IMR-90 (cell line): ENCODE results near the gene LAP3. TPM values are rescaled to one million over a fixed set of nuclear protein-coding genes. Genes with fewer than 3 reads are reported as not detected.

ENCODE experiments used
- ATAC-seq: fragments of 200-7000 bp; cut with Tn5 transposase; 2 replicates; pipeline ENCODE4 v1.9.1; 2020; ENCODE audit warnings: low read depth, mild to moderate bottlenecking, moderate library complexity
- BruUV-seq: library from RNA; stranded (reverse); fragments of 400-500 nt; replicated peaks from 2 replicates; lab custom pipeline; 2021; lab: Mats Ljungman, UMichigan
- CTCF ChIA-PET: fragments of 300-600 bp; formaldehyde crosslinking; extraction: SDS; loops from one replicate; lab custom pipeline; 2021; ENCODE audit warnings: antibody characterized with exemption; lab: Yijun Ruan, JAX
- POLR2A ChIA-PET: fragments of 300-600 bp; sonication (Branson Sonifier 250); formaldehyde crosslinking; loops from one replicate; lab custom pipeline; 2022; ENCODE audit warnings: antibody characterized with exemption; ENCODE audit not compliant: unreplicated experiment; lab: Charles Lee
- DNase-seq: peaks from one replicate; pipeline ENCODE4 v3.0.0; 2013
- H2AFZ ChIP-seq: replicated peaks from 2 replicates; pipeline ENCODE3; 2013; ENCODE audit warnings: low read length, mild to moderate bottlenecking; ENCODE audit not compliant: poor library complexity
- H2AK5ac ChIP-seq: 2 replicates; pipeline ENCODE4 v1.6.1; 2013; ENCODE audit warnings: low read depth, low read length, inconsistent platforms
- H2AK9ac ChIP-seq: replicated peaks from 2 replicates; pipeline ENCODE3; 2013; ENCODE audit warnings: mild to moderate bottlenecking, low read depth, low read length, moderate library complexity; ENCODE audit not compliant: poor library complexity
- H2BK120ac ChIP-seq: 2 replicates; pipeline ENCODE4 v1.6.1; 2013; ENCODE audit warnings: low read depth, low read length, inconsistent platforms
- H2BK15ac ChIP-seq: 3 replicates; pipeline ENCODE4 v1.6.1; 2013; ENCODE audit warnings: low read depth, low read length, inconsistent platforms
- H2BK20ac ChIP-seq: 2 replicates; pipeline ENCODE4 v1.6.1; 2013; ENCODE audit warnings: low read depth, mild to moderate bottlenecking, inconsistent platforms, low read length, moderate library complexity
- H2BK5ac ChIP-seq: 2 replicates; pipeline ENCODE4 v1.6.1; 2013; ENCODE audit warnings: mild to moderate bottlenecking, low read depth, low read length, inconsistent platforms; ENCODE audit not compliant: poor library complexity, severe bottlenecking
- H3K14ac ChIP-seq: replicated peaks from 2 replicates; pipeline ENCODE4 v1.6.1; 2013; ENCODE audit warnings: low read depth, low read length, inconsistent platforms
- H3K18ac ChIP-seq: 2 replicates; pipeline ENCODE4 v1.6.1; 2013; ENCODE audit warnings: low read depth, low read length, control low read depth
- H3K23ac ChIP-seq: 2 replicates; pipeline ENCODE4 v1.6.1; 2013; ENCODE audit warnings: low read depth, low read length, inconsistent platforms
- H3K27ac ChIP-seq: 2 replicates; pipeline ENCODE4 v1.5.1; 2013; ENCODE audit warnings: mild to moderate bottlenecking, control low read depth, low read length; ENCODE audit not compliant: insufficient read depth
- H3K27me3 ChIP-seq: 2 replicates; pipeline ENCODE4 v1.6.1; 2013; ENCODE audit warnings: low read length; ENCODE audit not compliant: control insufficient read depth, insufficient read depth
- H3K36me3 ChIP-seq: 2 replicates; pipeline ENCODE4 v1.6.1; 2013; ENCODE audit warnings: low read length, mixed read lengths; ENCODE audit not compliant: control insufficient read depth, insufficient read depth
- H3K4ac ChIP-seq: 2 replicates; pipeline ENCODE4 v1.6.1; 2013; ENCODE audit warnings: low read depth, low read length, inconsistent platforms
- H3K4me1 ChIP-seq: 2 replicates; pipeline ENCODE4 v1.6.1; 2013; ENCODE audit warnings: low read length, mixed read lengths; ENCODE audit not compliant: control insufficient read depth, insufficient read depth
- H3K4me2 ChIP-seq: 2 replicates; pipeline ENCODE4 v1.6.1; 2013; ENCODE audit warnings: low read depth, mild to moderate bottlenecking, control low read depth, low read length, moderate library complexity
- H3K4me3 ChIP-seq: 2 replicates; pipeline ENCODE4 v1.5.1; 2013; ENCODE audit warnings: low read depth, mild to moderate bottlenecking, control low read depth, low read length, moderate library complexity; ENCODE audit not compliant: insufficient read depth
- H3K56ac ChIP-seq: 2 replicates; pipeline ENCODE4 v1.6.1; 2013; ENCODE audit warnings: low read length, inconsistent platforms; ENCODE audit not compliant: insufficient read depth; ENCODE audit errors: extremely low read depth
- H3K79me1 ChIP-seq, 2 experiments: 2 replicates each; pipeline ENCODE4 v1.6.1; 2013; ENCODE audit warnings: low read length in 2 of 2, inconsistent platforms in 1 of 2, low read depth in 1 of 2
- H3K9ac ChIP-seq: 2 replicates; pipeline ENCODE4 v1.6.1; 2013; ENCODE audit warnings: low read depth, low read length, control low read depth
- H3K9me1 ChIP-seq: 2 replicates; pipeline ENCODE4 v1.6.1; 2013; ENCODE audit warnings: low read length, inconsistent platforms; ENCODE audit not compliant: insufficient read depth
- H3K9me3 ChIP-seq: 2 replicates; pipeline ENCODE4 v1.6.1; 2013; ENCODE audit warnings: low read length; ENCODE audit not compliant: control insufficient read depth, insufficient read depth
- H4K20me1 ChIP-seq: 2 replicates; pipeline ENCODE4 v1.6.1; 2013; ENCODE audit warnings: low read length, inconsistent platforms; ENCODE audit not compliant: insufficient read depth
- H4K5ac ChIP-seq: 2 replicates; pipeline ENCODE4 v1.6.1; 2013; ENCODE audit warnings: mild to moderate bottlenecking, low read depth, low read length, control low read depth
- H4K8ac ChIP-seq, 2 experiments: 2 replicates each; pipeline ENCODE4 v1.6.1; 2013; ENCODE audit warnings: low read depth in 2 of 2, low read length in 2 of 2, control low read depth in 1 of 2, inconsistent platforms in 1 of 2
- H4K91ac ChIP-seq: 2 replicates; pipeline ENCODE4 v1.6.1; 2013; ENCODE audit warnings: low read depth, low read length, inconsistent platforms; ENCODE audit not compliant: insufficient read depth
- MAZ ChIP-seq: IDR thresholded peaks from 2 replicates; pipeline ENCODE4 v1.6.1; 2012; ENCODE audit warnings: low read depth, mild to moderate bottlenecking, low read length, improper control_type of control experiment, moderate library complexity, borderline replicate concordance
- POLR2A ChIP-seq: IDR thresholded peaks from 2 replicates; pipeline ENCODE4 v1.6.1; 2012; ENCODE audit warnings: mild to moderate bottlenecking, low read depth, low read length
- RAD21 ChIP-seq: IDR thresholded peaks from 2 replicates; pipeline ENCODE4 v1.6.1; 2012; ENCODE audit warnings: low read length, improper control_type of control experiment
- WGBS, 2 experiments: methylation state at CpG; one replicate each; pipeline versions ENCODE4 v1.1.5 to v1.1.7; 2013; ENCODE audit warnings: missing lambda C conversion rate in 2 of 2; ENCODE audit not compliant: insufficient read length in 1 of 2; ENCODE audit errors: extremely low coverage in 2 of 2; 5-methylcytosine and 5-hydroxymethylcytosine counted together
- dilution Hi-C: fragments of 300-500 bp; cut with HindIII; formaldehyde crosslinking; loops from one replicate; pipeline ENCODE4 v1.14.3; 2018; ENCODE audit warnings: low sequenced_read_pairs; ENCODE audit not compliant: unreplicated experiment
- in situ Hi-C: fragments of 300-500 bp; cut with MboI; formaldehyde crosslinking; loops from 3 replicates; pipeline ENCODE4 v1.14.3; 2019; ENCODE audit warnings: low sequenced_read_pairs, inconsistent platforms, mixed read lengths
- intact Hi-C: fragments of 100-400 bp; cut with micrococcal nuclease; formaldehyde crosslinking; loops from 2 replicates; pipeline ENCODE4 v1.10.0; 2022
- polyA plus RNA-seq, 3 experiments: library from polyadenylated mRNA; depleted of rRNA; stranded (reverse); fragments of >200 nt; gene quantifications; 2 replicates each; pipeline ENCODE4 v1.2.3, GENCODE V29; 2012; ENCODE audit warnings: low replicate concordance in 1 of 3
- total RNA-seq: library from RNA; depleted of rRNA; stranded (reverse); fragments of >200 nt; gene quantifications from 2 replicates; pipeline ENCODE4 v1.2.3, GENCODE V29; 2012; rRNA removed

LAP3 gene
- total and polyA plus RNA-seq, 2 of the 4 experiments (the other 2 are of a cell fraction), result 57.9 to 91.6 TPM

DNA sequence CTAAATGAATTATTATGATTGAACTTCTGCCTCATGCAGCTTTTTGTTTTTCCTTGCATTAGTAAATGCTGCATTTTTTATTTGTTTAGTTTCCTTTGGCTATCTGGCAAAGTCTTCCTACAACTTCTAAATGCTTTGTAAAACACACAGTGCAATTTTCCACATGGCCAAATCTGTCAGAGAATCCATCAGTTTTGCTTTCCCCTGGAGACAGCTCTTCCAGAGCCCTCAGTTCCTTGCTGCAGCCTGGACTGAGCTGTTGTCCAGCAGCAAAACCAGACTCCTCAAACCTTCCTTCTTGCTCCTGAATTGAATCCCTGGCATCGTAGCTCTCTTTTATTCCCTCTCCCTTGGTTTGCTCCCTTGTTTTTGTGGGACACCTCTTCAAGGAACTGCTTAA is 80.1 kb downstream of the LAP3 start:
- Histone ChIP-seq H3K4me3 (no peak overlapping the region), H3K9me1 (no peaks in the 10 kb centered on the region), H2BK20ac (no peak overlapping the region), H4K5ac (no peak overlapping the region), H2BK15ac (no peak overlapping the region), H2AK5ac (no peak overlapping the region), H4K8ac (no peak overlapping the region), H3K27ac (no peak overlapping the region), H3K14ac (no peak overlapping the region), H4K91ac (no peak overlapping the region), H3K4ac (no peak overlapping the region), H3K4me2 (no peak overlapping the region), H3K56ac (no peak overlapping the region), H2AK9ac (no peak overlapping the region), H3K23ac (no peak overlapping the region), H3K9me3 (no peaks in the 10 kb centered on the region), H2AFZ (no peak overlapping the region), H3K18ac (no peak overlapping the region), H3K27me3 (peaks cover 7% of the 10 kb centered on the region), H3K79me1 (no peaks in the 10 kb centered on the region), H3K4me1 (no peaks in the 10 kb centered on the region), H2BK120ac (no peak overlapping the region), H4K20me1 (no peaks in the 10 kb centered on the region), H2BK5ac (no peak overlapping the region), H3K36me3 (no peaks in the 10 kb centered on the region), H3K9ac (no peak overlapping the region)
- BruUV-seq, result no TSS peak
- dilution Hi-C loops, result no loop called here
- in situ Hi-C loops, result no loop called here
- POLR2A ChIA-PET, result no interaction called here
- no peak for TF ChIP-seq MAZ
- no peak for TF ChIP-seq POLR2A
- no peak for TF ChIP-seq RAD21
- CTCF ChIA-PET, result no interaction called here
- WGBS, 2 experiments, result no CpG with 5 or more reads among the region's 1 CpG
- DNase-seq (no peak), ATAC-seq (no peak)
- intact Hi-C loops, result no loop called here

Other genes starting within 250 kb of the LAP3 start
- gene QDPR, start 65.1 kb upstream of the LAP3 start, total RNA-seq, result 10.4 and 10.8 TPM in 2 replicates
- gene QDPR, start 65.1 kb upstream of the LAP3 start, polyA plus RNA-seq (2012; rRNA removed), result 28.4 and 31.1 TPM in 2 replicates
- gene CLRN2, start 62.0 kb upstream of the LAP3 start, total RNA-seq, result not detected in 2 replicates
- not detected in 2 replicates for gene CLRN2, start 62.0 kb upstream of the LAP3 start, polyA plus RNA-seq (2012; rRNA removed)
- 7.2 and 9.3 TPM in 2 replicates for gene MED28, start 37.4 kb downstream of the LAP3 start, total RNA-seq
- 8.8 and 9.0 TPM in 2 replicates for gene MED28, start 37.4 kb downstream of the LAP3 start, polyA plus RNA-seq (2012; rRNA removed)
- 0.18 and 0.28 TPM in 2 replicates for gene FAM184B, start 204.4 kb downstream of the LAP3 start, total RNA-seq
- gene FAM184B, start 204.4 kb downstream of the LAP3 start, polyA plus RNA-seq (2012; rRNA removed), result 0.07 and 0.13 TPM in 2 replicates
- gene DCAF16, start 233.6 kb downstream of the LAP3 start, total RNA-seq, result 23.6 and 31.5 TPM in 2 replicates
- 15.0 and 15.1 TPM in 2 replicates for gene DCAF16, start 233.6 kb downstream of the LAP3 start, polyA plus RNA-seq (2012; rRNA removed)
- 26.7 and 41.7 TPM in 2 replicates for gene NCAPG, start 233.8 kb downstream of the LAP3 start, total RNA-seq
- gene NCAPG, start 233.8 kb downstream of the LAP3 start, polyA plus RNA-seq (2012; rRNA removed), result 9.1 and 10.9 TPM in 2 replicates